Right ventricle myocardium inferior (tissue), 1 donor: ENCODE measurements around the gene CCT3. TPM values are rescaled to one million over a fixed set of nuclear protein-coding genes. Genes with fewer than 3 reads are reported as not detected.
"Not testable (repeated sequence)": the region's sequence is repeated elsewhere in the genome, so short reads cannot be mapped to it uniquely, and the experiment has no call there.

Experiments used
- ATAC-seq: fragments of 200-7000 bp; cut with Tn5 transposase; one replicate; pipeline ENCODE4 v1.9.1; 2020; ENCODE audit warnings: mild to moderate bottlenecking, moderate library complexity
- DNase-seq: peaks from one replicate; pipeline ENCODE4 v3.0.0; 2021; ENCODE audit errors: missing footprints
- intact Hi-C: fragments of 100-400 bp; cut with DNase I; formaldehyde crosslinking; loops from one replicate; pipeline ENCODE4 v1.11.0; 2022
- total RNA-seq: library from RNA; stranded (reverse); fragmentation: NEBNext Ultra II Directional; extraction: Animal tissue kit (Norgen Biotek cat#: 25700); gene quantifications from one replicate; pipeline ENCODE4 v1.2.1, GENCODE V29; 2021
- donor health status: DM: no; HTN: yes; CAD: no; lungs with severe emphysema.

Gene CCT3
- total RNA-seq, 1 donor from 2014 or later, result 137 TPM

DNA sequence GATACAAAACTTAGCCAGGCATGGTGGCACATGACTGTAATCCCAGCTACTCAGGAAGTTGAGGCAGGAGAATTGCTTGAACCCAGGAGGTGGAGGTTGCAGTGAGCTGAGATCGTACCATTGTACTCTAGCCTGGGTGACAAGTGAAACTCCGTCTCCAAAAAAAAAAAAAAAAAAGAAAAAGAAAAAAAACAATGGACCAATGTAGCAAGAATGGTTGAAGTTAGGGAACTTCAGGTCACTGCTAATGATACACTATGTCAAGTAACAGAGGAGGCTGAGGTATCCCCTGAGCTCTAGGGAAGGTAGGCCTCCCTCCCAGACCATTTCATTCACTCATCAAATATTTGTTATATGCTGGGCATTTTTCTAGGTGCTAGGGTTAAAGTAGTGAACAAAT lies 7.9 kb upstream of the CCT3 start:
- ATAC-seq, DNase-seq, intact Hi-C loops: not testable (repeated sequence)

DNA sequence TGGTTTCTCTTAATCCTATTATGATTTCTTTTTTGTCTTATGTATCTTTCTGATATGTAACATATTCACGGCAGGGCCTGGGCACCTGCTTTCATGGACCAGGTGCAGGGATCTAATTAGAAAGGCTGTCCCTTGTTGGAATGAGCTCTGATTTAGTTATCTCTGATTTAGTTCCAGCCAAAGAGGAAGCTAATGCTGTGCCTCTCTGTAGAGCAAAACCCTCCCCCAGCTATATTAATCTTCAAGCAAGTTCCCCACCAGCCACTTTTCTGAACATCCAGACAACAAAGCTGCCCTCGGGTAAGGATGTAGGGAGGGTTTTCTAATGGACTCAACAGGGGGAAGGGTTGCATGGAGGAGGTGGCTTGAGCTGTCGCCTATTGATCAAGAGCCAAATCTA lies 6.3 kb upstream of the CCT3 start:
- DNase-seq (no peak), ATAC-seq (no peak)
- intact Hi-C loops, result no loop called here

DNA sequence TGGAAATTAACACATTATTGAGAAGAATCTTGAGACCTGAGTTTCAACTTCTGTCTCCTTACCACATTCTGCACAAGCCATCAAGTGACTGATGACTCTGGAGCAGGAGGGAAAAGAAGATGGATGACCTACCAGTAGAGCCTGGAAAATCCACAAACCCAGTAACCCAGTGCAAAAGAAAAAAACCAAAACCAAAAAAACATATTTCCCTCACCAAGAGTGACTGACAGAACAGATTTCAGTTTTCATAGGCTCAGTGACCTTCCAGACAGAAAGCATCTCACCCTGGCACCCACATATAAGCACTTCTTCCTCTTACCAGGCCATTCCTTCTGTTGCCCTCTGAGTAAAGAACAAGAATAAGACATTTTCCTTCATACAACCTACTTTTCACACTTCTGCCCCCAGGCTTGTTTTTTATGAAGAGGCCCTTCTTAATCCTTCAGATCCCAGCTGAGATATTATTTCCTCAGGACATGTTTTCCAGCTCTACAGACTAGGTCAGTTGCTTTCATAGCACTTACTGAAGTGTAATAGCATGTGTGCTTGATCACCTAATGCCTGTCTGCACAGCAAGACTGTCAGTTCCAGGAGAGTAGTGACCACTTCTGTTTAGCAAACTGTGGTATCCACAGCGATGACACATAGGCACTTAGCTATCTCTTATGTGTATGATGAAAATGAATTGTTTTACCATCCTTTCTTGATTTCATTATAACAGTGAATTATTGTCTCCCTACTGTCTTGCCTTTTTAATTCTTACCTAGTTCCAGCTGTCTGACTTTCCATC lies 4.3 kb upstream of the CCT3 start:
- DNase-seq, result no peak
- ATAC-seq, result no peak
- intact Hi-C loops, result no loop called here

DNA sequence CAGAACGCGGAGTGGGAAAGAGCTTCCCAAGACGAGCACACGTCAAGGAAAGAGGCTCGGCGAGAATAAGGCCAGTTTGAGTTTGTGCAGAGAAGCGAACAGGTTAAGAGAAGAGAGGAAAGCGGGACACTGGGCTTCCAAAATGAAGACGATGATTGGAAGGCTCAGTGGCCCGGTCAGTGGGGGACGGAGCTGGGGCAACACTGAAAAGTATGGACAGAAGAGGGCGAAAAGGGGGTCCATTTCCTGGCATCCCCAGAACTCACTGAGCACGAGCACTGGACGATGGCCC lies 258 bp downstream of the CCT3 start:
- DNase-seq, result no peak
- intact Hi-C loops, result loop anchor here (5.0 kb wide), 1 partner anchor 56 kb away; the partner anchor contains the start of genes SMG5 and TMEM79

DNA sequence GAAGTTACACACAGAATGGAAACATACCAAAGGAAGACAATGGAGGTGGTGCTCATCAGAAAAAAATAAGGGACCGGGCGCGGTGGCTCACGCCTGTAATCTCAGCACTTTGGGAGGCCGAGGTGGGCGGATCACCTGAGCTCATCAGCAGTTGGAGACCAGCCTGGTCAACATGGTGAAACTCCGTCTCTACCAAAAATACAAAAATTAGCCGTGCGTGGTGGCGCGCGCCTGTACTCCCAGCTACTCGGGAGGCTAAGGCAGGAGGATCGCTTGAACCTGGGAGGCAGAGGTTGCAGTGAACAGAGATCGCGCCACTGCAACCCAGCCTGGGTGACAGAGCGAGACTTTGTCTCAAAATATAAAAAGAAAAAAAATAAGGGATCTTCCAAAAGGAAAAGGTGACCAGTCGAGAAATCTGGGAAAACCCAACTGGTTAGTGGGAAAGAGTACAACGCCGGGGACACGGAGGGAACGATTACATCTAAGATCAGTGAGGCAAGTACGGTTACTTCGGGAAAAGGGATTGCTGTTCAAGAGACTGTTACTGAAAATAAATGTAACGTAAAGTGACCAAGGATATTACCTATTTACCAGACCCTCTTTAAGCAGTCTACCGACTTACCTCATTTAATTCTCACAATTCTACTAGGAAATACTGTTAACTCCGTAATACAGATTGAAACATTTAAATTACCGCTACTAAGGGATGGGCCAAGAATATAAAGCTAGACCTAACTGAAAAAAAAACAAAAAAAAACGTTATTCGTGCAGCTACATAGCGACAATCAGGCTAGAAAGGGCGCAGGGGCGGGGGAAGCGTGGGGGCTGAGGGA lies 822 bp downstream of the CCT3 start:
- DNase-seq (no peak), ATAC-seq (no peak)
- intact Hi-C loops, result loop anchor here (5.0 kb wide), 1 partner anchor 55 kb away; the partner anchor contains the start of genes SMG5 and TMEM79

More for the DNA sequence above, 258 bp downstream of the CCT3 start:
- no peak for ATAC-seq

DNA sequence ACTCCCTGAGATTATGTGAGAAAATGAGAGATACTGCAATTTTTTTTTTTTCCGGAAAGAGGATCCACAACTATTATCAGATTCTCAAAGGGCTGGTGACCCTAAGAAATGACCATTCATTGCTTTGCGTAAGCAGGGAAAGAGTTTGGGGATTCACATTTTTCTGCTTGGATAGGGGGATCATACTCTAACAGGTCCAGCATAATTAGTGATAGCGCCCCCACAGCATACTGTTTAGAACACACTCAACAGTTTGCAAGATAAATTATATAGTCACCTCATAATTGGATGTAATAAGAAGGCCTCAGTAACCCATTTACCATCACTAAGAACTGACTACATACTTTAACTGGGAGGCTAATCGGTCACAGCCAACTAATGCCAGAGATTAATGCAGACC lies 1.9 kb downstream of the CCT3 start:
- intact Hi-C loops, result loop anchor here (5.0 kb wide), 1 partner anchor 54 kb away; the partner anchor contains the start of genes SMG5 and TMEM79
- ATAC-seq (no peak), DNase-seq (no peak)

DNA sequence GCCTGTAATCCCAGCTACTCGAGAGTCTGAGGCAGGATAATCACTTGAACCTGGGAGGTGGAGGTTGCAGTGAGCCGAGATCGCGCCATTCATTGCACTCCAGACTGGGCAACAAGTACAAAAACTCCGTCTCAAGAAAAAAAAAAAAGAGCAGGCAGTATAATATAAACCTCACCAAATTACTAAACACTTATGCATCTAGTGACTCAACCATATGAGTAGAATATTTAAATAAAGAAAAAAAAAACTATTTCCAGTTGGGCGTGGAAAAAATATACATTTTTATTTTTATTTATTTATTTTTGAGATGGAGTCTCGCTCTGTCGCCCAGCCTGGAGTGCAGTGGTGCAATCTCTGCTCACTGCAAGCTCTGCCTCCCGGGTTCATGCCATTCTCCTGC lies 14.9 kb downstream of the CCT3 start:
- intact Hi-C loops, result loop anchor here (10.0 kb wide), 1 partner anchor 188 kb away; no protein-coding TSS in a partner anchor
- not testable (repeated sequence) for ATAC-seq, DNase-seq

DNA sequence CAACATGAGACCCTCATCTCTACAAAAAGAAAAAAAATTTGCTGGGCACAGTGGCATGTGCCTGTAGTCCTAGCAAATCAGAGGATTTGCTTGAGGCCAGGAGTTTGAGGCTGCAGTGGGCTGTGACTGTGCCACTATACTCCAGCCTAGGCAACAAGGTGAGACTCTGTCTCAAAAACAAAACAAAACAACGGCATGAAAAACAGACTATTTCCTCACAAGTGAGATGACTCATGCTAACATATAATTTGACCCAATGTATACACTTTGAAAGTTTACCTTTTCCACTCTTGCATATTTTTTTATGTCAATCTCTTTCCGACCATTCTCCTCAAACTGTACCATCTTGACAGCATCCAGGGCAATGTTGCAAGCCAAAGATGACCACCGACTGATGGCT lies 17.5 kb downstream of the CCT3 start:
- intact Hi-C loops, result loop anchor here (10.0 kb wide), 1 partner anchor 186 kb away; no protein-coding TSS in a partner anchor
- ATAC-seq, result no peak
- no peak for DNase-seq

DNA sequence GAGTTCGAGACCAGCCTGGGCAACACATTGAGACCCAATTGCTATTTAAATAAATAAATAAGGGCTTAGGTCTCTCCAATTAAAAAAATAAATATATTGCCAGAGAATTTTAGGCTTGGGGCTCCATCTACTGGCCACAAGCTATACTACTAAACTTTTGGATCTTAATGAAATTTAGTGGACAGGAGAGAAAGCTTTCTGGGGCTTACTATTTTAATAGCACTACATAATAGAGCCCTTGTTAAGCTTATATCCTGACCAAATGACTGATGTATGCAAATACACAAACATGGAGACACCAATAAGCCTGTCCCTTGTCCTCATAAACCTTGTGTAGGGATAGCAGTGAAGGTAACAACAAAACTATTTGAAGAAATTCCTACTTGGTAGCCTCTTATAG lies 18.4 kb downstream of the CCT3 start:
- no peak for DNase-seq
- intact Hi-C loops, result loop anchor here (10.0 kb wide), 1 partner anchor 185 kb away; no protein-coding TSS in a partner anchor

DNA sequence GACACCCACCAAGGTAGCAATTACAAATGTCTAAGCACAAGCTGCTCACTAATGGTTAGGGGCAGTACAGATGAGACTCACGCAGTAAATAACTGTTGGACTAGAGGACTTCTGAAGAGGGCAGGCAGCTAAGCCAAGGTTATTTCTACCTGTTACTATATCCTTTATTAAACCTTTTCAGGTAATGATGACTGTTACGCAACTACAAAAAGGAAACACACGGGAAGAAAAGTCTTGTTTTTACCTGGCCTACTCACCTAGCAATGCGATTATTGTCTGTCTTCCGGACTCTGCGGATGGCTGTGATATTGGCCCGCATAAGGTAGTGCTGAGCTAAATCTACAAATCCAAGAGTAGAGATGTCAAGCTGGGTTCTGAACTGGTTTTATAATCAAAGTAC lies 21.2 kb downstream of the CCT3 start:
- ATAC-seq (no peak), DNase-seq (no peak)
- intact Hi-C loops, result no loop called here

More for the DNA sequence above, 18.4 kb downstream of the CCT3 start:
- ATAC-seq, result no peak

DNA sequence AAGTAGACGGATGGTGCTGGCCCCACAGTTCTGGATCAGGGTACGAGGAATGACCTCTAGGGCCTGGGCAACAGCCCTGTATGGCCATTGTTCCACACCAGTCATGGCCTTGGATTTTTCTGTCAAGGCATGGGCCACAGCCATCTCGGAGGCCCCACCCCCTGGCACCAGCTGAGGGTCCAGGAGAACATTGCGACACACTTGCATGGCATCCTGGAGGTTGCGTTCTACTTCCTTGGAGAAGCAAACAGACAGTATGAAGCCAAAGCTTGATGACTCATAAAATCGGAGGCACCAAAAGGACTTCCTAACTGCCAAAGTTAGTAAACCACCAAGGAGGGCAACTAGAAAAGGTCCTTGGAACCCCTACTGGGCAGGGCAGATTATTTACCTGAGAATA lies 27.1 kb downstream of the CCT3 start:
- intact Hi-C loops, result no loop called here
- ATAC-seq (no peak), DNase-seq (no peak)

DNA sequence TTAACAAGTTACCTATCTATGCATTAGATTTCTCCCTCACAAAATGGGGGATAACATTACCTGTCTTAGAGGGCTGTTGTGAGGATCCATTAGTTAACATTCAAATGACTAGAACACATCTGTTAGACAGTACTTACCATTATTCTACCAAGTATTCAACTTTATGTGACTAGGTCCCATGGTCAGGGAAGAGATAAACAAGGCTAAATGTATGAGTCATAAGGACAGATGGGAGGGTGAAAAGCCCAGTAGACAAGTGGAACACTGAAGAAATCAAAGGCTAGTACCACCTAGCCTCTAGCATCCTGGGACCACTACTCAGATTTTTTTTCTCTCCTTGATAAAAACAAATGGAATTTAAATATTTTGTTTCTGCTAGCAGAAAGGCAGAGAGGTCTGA lies 30.0 kb downstream of the CCT3 start:
- no peak for DNase-seq
- intact Hi-C loops, result no loop called here
- ATAC-seq, result no peak

DNA sequence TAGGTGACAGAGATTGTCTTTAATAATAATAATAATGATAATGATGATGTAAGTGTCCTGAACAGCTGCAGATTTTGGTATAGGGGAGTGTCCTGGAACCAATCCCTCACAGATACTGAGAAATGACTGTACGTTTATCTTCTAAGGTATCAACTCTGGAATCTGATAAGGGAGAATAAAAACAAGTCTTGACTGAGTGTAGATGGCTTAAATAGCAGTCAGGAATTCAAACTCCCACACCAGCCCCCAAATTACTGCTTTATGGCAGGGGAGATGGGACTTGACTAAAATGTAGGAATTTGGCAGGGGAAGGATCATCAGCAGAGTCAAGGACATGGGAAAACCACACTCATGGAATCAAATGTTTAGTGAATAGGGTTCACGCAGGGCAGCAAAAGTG lies 32.9 kb downstream of the CCT3 start:
- ATAC-seq, result no peak
- DNase-seq, result no peak
- intact Hi-C loops, result no loop called here

DNA sequence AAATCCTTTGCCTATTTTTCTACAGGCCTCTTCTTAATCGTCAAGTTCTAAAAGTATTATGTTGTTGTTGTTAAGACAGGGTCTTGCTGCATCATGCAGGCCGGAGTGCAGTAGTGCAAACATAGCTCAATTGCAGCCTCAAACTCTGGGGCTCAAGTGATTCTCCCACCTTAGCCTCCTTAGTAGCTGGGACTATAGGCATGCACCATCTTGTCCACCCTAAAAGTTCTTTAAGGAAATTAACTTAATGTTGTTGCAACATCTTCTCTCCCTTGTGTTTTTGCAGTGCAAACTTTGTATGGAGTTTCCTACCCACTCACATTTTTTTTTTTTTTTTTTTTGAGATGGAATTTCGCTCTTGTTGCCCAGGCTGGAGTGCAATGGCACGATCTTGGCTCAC lies 34.9 kb downstream of the CCT3 start:
- ATAC-seq (no peak), DNase-seq (no peak)
- intact Hi-C loops, result no loop called here

DNA sequence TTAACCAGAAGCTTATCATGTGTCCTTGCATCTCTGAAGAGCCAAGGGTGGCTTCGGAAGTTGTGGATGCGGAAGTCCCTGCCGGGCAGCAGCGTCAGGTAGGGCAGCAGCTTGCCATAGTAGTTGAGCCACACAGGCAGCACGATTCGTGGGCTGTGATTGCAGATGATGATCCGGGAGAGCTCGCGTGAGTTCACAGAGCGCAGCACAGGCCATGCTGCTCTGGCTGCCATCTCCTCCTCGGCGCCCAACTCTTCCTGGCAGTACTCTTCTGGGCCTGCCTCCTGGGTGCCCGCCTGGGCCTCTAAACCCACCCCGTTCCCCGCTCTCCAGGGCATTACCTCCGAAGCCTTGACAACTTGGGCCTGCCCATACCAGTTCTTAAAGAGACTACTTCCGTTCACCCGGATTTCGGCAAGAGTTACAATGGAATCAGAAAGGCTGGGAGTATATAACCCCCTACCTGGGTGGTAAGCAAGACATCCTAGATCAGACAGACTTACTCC lies 39.2 kb downstream of the CCT3 start, which contains the start of gene VHLL:
Gene VHLL (minus strand): TSS at position 456 of the 506 bp plus-strand sequence. CDS start 118 bp downstream, at position 338.
- intact Hi-C loops, result no loop called here
- DNase-seq (no peak), ATAC-seq (no peak)

DNA sequence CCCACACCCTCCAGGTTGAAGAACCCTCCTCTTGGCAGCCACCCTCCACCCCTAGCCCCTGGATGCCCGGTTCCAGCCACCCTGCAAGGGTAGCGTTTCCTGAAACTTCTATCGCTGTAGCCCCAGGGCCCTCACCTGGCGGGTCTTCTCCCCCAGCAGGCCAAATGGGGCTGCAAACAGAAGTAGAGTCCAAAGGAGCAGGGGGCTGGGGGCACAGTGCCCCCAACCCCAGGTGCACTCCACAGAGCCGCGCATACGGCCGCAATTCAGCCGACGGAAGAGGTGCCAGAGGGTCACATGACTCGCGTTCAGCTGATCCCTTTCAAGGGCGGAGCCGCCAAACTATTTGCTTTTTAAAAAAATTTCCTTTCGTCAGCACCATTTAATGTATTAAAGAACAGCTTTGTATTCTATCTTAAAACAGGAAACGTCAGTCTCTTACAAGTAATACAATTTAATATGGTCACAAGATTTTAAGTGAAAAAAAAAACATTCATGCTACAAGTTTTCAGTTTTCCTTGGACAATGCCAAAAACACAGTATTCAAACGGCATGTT lies 42.6 kb downstream of the CCT3 start, which contains the start of gene GLMP:
Gene GLMP (minus strand): TSS at position 289 of the 557 bp plus-strand sequence. CDS start 34 bp downstream, at position 255.
- intact Hi-C loops, result no loop called here
- ATAC-seq (peak; percentile 49), DNase-seq (peak; percentile 80)

DNA sequence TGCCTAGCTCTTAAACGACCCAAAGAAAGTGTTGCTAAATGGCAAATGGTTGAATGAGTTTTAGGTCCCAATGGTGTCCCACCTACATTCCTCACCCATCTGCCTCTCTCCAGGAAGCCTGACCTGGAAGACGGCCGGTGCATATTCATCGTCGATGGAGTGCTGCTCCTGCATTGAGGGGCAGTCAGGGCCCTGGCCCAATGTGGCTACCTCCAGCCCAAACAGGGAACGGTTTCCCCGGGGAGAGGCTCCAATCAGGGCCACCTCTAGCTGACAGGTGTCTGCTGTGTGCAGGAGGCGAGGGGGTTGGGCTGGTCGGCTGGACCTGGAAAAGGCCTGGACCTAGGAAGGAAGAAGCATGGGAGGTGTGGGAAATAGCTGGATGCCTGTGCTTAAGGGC lies 44.2 kb downstream of the CCT3 start:
- intact Hi-C loops, result no loop called here
- ATAC-seq (no peak), DNase-seq (no peak)

DNA sequence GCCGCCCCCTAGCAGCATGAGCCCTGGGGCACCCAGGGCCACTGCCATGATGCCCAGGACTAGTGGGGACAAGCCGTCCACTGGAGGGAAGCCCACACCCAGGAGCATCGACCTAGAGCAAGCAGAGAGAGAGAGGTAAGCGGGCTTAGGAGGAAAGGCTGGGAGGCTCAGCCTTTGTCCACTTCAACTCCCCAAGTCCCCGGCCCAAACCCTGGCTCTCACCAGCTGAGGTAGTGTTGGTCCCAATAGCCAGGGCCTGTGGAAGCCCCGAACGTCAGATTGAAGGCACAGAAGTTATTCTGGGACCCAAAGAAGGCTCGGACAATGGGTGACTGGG lies 45.0 kb downstream of the CCT3 start:
- ATAC-seq (no peak), DNase-seq (no peak)
- intact Hi-C loops, result no loop called here
